PC-3 (cell line): ENCODE results near the gene ZEB1.

Experiments
- CTCF ChIP-seq: fragments of 300-600 bp; sonication (generic); conservative IDR thresholded peaks from 2 replicates; pipeline ENCODE4 v1.5.1; 2017; ENCODE audit warnings: antibody characterized with exemption, low read depth, mild to moderate bottlenecking, low read length
- EZH2 ChIP-seq: fragments of 300-600 bp; sonication (generic); IDR thresholded peaks from one replicate; pipeline ENCODE4 v1.6.1; 2017; ENCODE audit warnings: antibody characterized with exemption, mild to moderate bottlenecking, low read length; ENCODE audit not compliant: unreplicated experiment

DNA sequence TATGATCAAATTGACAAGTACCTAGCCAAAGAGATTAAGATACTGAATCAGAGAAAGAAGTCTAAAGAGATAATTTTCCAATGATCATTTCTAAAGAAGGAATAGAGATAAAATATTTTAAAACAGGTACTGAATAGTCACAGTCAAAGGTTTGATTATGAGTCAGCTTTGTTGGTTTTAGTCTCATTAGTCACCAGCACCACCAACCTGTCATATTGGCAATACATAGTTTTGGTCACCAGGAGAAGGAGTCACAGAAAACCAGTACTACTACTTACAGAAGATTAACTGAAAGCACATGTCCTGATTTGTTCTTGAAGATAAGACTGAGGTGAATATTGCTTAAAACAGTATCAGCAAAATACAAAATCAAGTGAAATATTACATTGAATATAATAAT, 34.6 kb downstream of the ZEB1 start:
- TF ChIP-seq CTCF (peak; percentile 27; the same call in 1 of the 2 replicates), EZH2 (no peak)
